ENCODE data around the gene TMEM126A.

Gene TMEM126A

DNA sequence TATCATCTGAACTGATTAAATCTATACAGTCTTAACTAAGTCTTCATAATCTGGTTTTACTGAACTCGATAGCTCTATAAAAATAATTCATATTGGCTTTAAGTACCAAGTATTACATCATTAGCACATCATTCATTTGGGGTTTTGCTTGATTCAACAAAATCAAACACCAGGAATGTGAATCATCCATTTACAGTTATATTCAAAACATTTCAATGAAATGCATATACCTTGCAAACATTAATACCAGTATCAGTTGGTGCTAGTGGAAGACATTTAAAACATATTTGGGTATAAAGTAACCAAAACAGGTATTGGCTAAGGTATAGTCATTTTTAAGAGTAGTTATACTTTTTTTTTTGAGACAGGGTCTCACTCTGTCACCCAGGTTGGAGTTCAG is 50.4 kb downstream of the TMEM126A start:
- DNase-seq: no peak

DNA sequence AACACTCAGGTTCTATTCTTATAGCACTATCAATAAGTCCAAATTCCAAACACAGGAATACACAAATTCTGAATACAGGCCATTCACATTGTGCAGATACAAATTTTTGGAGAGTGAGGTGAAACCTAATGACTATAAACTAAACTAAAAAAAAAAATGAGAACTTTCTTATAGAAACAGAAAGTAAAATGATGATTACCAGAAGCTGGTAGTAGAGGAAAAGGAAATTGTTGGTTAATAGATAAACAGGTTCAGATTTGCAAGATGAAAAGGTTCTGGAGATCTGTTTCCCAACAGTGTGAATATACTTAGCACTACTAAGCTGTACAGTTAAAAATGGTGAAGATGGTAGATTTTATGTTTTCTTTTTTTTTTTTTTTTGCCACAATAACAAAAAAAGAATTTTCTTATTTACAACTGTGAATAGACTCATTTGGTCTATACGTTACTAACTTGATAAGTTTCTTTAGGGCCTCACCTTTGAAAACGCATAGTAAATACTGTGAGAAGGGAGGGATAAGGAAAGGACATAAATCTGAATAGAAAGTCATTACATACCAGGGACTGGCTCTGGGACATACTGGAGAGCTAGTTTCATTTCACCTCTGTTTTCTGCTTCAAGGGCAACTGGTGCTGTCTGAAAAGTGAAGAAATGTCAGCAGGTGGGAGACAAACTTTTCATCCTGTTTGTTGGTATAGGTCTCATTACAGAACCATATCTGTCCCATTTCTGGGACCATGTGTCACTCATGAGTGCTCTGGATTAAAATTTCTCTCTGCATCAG is 52.4 kb downstream of the TMEM126A start:
- DNase-seq: no peak

- no peak for DNase-seq
These were observed 57.2 kb downstream of the TMEM126A start for GRCh38 chr11:85704967-85705366.

DNA sequence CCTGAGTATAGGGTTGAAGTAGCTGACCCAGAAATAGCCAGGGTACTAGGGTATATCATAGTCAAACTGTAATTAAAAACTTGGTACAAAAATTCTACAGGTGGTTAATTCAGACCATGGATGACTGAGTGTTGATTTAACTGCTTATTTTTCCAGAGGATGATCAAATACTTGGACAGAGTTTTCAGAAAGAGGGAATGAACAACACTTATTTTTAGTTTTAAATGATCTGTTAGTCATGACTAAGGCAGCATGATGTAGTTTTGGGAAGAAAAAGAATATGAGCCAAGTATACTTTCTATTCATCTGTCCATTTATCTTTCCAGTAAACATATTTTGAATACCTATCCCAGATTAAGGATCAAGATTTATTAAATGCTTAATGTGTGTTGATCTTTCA is 58.0 kb downstream of the TMEM126A start:
- DNase-seq: no peak

All from inflammatory macrophage (primary cell).